Endothelial cell of umbilical vein (primary cell): ENCODE measurements around the gene CCP110.

ENCODE experiments used
- CTCF ChIP-seq, 2 donors: IDR thresholded peaks; 1 replicate in 1 of 2; 2 replicates in 1 of 2; pipeline ENCODE4 v1.5.1; 2011; ENCODE audit warnings: low read length in 2 of 2, mild to moderate bottlenecking in 2 of 2, moderate library complexity in 2 of 2, control low read depth in 1 of 2, inconsistent platforms in 1 of 2, low read depth in 1 of 2; ENCODE audit not compliant: insufficient read depth in 1 of 2; ENCODE audit errors: extremely low read depth in 1 of 2
- EZH2 ChIP-seq: IDR thresholded peaks from 2 replicates; pipeline ENCODE4 v1.6.1; 2012; ENCODE audit warnings: borderline replicate concordance, low read depth, mild to moderate bottlenecking, moderate library complexity, low read length, inconsistent platforms; ENCODE audit not compliant: severe bottlenecking
- FOS ChIP-seq: IDR thresholded peaks from 2 replicates; pipeline ENCODE4 v1.6.1; 2011; ENCODE audit warnings: mild to moderate bottlenecking, low read length, moderate library complexity, borderline replicate concordance; ENCODE audit not compliant: insufficient read depth
- JUN ChIP-seq: IDR thresholded peaks from 2 replicates; pipeline ENCODE4 v1.6.1; 2011; ENCODE audit warnings: borderline replicate concordance, low read depth; ENCODE audit not compliant: insufficient read length, insufficient read depth
- MAX ChIP-seq: IDR thresholded peaks from 2 replicates; pipeline ENCODE4 v1.6.1; 2011; ENCODE audit not compliant: insufficient read depth, insufficient read length
- MYC ChIP-seq: IDR thresholded peaks from one replicate; pipeline ENCODE4 v1.6.1; 2011; ENCODE audit warnings: mild to moderate bottlenecking, low read depth, low read length
- POLR2A ChIP-seq: IDR thresholded peaks from 2 replicates; pipeline ENCODE4 v1.6.1; 2012; ENCODE audit warnings: low read depth, mild to moderate bottlenecking, control low read depth, low read length
- POLR2AphosphoS5 ChIP-seq: IDR thresholded peaks from 2 replicates; pipeline ENCODE4 v1.6.1; 2012; ENCODE audit warnings: low read depth, mild to moderate bottlenecking, control low read depth, low read length, moderate library complexity; ENCODE audit not compliant: insufficient read depth

GRCh38 chr16:19518388-19518787, 5.4 kb upstream of the CCP110 start:
- no peak for TF ChIP-seq CTCF (IDR thresholded peaks at IDR 0.05; ENCODE audit: extremely low read depth in 1 of 2, insufficient read depth in 1 of 2, low read depth in 1 of 2, low read length in 2 of 2)
- TF ChIP-seq POLR2AphosphoS5: no peak
- no peak for TF ChIP-seq MYC
- TF ChIP-seq POLR2A: no peak
- TF ChIP-seq EZH2: no peak
- TF ChIP-seq FOS: no peak
- TF ChIP-seq JUN: no peak
- no peak for TF ChIP-seq MAX
